Left ventricle myocardium inferior (tissue), 1 donor: ENCODE measurements around the gene CHST3. TPM values are rescaled to one million over a fixed set of nuclear protein-coding genes. Genes with fewer than 3 reads are reported as not detected.
A peak's percentile ranks its signal among the peaks of the same experiment; 100 is the strongest.

ENCODE experiments used
- DNase-seq: peaks from one replicate; pipeline ENCODE4 v3.0.0-alpha.2; 2020
- H3K27ac ChIP-seq: fragments of 200-600 bp; replicated peaks from 2 replicates; pipeline ENCODE4 v1.8.0; 2021
- H3K27me3 ChIP-seq: fragments of 200-600 bp; 2 replicates; pipeline ENCODE4 v1.8.0; 2021; ENCODE audit warnings: low read depth
- H3K36me3 ChIP-seq: fragments of 200-600 bp; 2 replicates; pipeline ENCODE4 v1.8.0; 2021
- H3K4me1 ChIP-seq: fragments of 200-600 bp; 2 replicates; pipeline ENCODE4 v1.8.0; 2021
- H3K4me3 ChIP-seq: fragments of 200-600 bp; 2 replicates; pipeline ENCODE4 v1.8.0; 2021; ENCODE audit warnings: mild to moderate bottlenecking, moderate library complexity
- H3K9me3 ChIP-seq: fragments of 200-600 bp; replicated peaks from 2 replicates; pipeline ENCODE4 v1.8.0; 2021
- intact Hi-C: fragments of 100-400 bp; cut with micrococcal nuclease; formaldehyde crosslinking; loops from one replicate; pipeline ENCODE4 v1.11.0; 2022
- total RNA-seq: library from RNA; stranded (reverse); fragmentation: NEBNext Ultra II Directional; extraction: Animal tissue kit (Norgen Biotek cat#: 25700); gene quantifications from one replicate; pipeline ENCODE4 v1.2.1, GENCODE V29; 2021
- TF ChIP-seq, protein P1 (sequence below): fragments of 200-600 bp; IDR thresholded peaks from 2 replicates; pipeline ENCODE4 v1.8.0; 2021; ENCODE audit warnings: antibody characterized with exemption, mild to moderate bottlenecking, borderline replicate concordance
- donor health status: DM: no; HTN: yes; CAD: no; lungs with severe emphysema.

Gene CHST3
- total RNA-seq, 1 donor from 2014 or later: 18.0 TPM

DNA sequence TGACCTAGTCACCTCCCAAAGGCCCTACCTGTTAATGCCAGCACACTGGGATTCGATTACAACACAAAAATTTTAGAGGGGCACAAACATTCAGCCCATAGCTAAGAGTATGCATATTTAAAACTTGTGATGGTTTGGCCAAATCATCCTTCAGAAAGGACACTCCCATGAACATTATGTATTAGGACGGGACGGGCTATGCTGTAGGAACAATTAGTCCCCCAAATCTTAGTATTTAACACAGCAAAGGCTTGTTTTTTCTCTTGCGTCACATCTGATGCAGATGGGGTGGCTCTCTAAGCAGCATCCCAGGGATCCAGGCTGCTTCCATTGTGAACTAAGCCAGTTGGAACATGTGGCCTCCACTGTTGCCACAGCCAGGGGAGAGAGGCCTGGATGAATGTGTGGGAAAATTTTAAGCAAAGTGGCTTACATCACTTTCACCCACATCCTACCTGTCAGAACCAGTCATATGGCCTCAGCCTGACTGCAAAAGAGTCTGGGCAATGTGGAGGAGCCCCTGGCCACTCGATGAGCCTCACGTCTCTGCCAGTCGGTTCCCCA, 26.6 kb downstream of the CHST3 start:
- H3K4me1 ChIP-seq: peaks cover 58% of the 10 kb centered on the region
- no peak for DNase-seq

GRCh38 chr10:71995449-71995848, 31.3 kb downstream of the CHST3 start:
- intact Hi-C loops: no loop called here
- no peak overlapping the region for H3K4me3 ChIP-seq
- TF ChIP-seq, protein P1, sequence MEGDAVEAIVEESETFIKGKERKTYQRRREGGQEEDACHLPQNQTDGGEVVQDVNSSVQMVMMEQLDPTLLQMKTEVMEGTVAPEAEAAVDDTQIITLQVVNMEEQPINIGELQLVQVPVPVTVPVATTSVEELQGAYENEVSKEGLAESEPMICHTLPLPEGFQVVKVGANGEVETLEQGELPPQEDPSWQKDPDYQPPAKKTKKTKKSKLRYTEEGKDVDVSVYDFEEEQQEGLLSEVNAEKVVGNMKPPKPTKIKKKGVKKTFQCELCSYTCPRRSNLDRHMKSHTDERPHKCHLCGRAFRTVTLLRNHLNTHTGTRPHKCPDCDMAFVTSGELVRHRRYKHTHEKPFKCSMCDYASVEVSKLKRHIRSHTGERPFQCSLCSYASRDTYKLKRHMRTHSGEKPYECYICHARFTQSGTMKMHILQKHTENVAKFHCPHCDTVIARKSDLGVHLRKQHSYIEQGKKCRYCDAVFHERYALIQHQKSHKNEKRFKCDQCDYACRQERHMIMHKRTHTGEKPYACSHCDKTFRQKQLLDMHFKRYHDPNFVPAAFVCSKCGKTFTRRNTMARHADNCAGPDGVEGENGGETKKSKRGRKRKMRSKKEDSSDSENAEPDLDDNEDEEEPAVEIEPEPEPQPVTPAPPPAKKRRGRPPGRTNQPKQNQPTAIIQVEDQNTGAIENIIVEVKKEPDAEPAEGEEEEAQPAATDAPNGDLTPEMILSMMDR: no peak
- DNase-seq: no peak
- H3K36me3 ChIP-seq: no peaks in the 10 kb centered on the region
- no peak overlapping the region for H3K27ac ChIP-seq
- H3K9me3 ChIP-seq: no peaks in the 10 kb centered on the region
- peaks cover 66% of the 10 kb centered on the region for H3K4me1 ChIP-seq
- H3K27me3 ChIP-seq: no peaks in the 10 kb centered on the region

More for the DNA sequence above, 26.6 kb downstream of the CHST3 start:
- H3K27ac ChIP-seq: no peak overlapping the region
- TF ChIP-seq, protein P1: no peak
- no peaks in the 10 kb centered on the region for H3K27me3 ChIP-seq
- no peaks in the 10 kb centered on the region for H3K9me3 ChIP-seq
- intact Hi-C loops: no loop called here
- H3K4me3 ChIP-seq: no peak overlapping the region
- no peaks in the 10 kb centered on the region for H3K36me3 ChIP-seq

DNA sequence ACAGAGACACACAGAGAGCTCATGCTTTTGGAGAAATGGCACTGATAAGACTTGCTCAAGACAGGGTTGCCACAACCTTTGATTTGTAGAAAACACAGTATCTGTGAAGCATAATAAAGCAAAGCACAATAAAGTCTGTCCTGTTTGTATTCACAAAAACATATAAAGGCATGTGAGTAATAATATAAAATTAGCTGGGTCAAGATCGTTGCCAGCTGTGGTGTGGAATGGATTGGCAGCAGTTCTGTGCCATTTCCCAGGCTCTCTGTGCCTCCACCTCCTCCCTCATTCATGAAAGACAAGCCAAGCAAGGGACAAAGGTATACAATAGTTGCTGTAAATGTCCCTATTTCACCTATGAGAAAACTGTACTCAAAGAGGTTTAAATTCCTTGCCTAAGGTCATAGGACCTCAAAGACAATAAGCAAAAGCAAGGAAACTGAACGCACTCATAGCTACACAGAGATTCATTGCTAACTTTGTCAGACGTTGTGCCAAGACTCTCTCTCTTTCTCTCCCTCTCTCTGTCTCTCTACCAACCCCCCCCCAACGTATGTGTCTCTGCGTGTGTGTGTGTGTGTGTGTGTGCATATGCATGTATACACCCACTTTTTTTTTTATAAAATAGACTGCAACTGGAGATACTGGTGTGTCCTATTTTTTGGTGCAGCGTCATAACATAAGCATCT, 31.8 kb downstream of the CHST3 start:
- no peak for DNase-seq
- intact Hi-C loops: no loop called here

DNA sequence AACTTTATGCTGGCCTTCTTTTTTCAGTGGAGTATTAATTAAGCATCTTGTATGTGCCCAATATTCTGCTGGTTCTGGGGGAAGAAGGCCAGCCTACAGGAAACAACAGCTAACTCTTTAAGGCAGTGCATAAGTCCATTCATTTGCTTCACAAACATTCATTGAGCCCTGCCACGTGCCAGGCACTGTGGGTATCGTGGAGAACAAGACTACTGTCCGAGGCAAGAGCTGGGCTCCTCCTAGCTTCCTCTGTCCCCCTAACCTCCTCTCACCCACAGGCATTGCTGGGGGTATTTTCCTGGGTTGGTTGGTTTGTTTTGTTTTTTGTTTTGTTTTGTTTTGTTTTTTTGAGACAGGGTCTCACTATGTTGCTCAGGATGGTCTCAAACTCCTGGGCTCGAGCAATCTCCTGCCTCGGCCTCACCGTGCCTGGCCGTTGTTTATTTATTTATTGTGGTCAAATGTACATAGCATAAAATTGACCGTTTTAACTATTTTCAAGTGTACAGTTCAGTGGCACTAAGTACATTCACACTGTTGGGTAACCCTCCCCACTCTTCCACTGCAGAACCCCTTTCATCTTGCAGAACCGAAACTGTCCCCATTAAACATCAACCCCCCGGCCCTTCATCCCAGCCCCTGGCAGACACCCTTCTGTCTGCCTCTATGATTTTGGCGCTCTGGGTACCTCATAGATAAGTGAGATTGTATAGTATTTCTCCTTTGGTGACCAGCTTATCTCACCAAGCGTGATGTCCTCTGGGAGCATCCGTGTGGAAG, 32.6 kb downstream of the CHST3 start:
- Histone ChIP-seq H3K4me1 (peaks cover 68% of the 10 kb centered on the region), H3K27ac (no peak overlapping the region), H3K36me3 (no peaks in the 10 kb centered on the region), H3K9me3 (no peaks in the 10 kb centered on the region), H3K27me3 (no peaks in the 10 kb centered on the region), H3K4me3 (no peak overlapping the region)
- TF ChIP-seq, protein P1: no peak
- DNase-seq: no peak
- intact Hi-C loops: no loop called here

More for the DNA sequence above, 31.8 kb downstream of the CHST3 start:
- no peak overlapping the region for H3K4me3 ChIP-seq
- peaks cover 66% of the 10 kb centered on the region for H3K4me1 ChIP-seq
- H3K27ac ChIP-seq: no peak overlapping the region
- no peaks in the 10 kb centered on the region for H3K27me3 ChIP-seq
- H3K36me3 ChIP-seq: no peaks in the 10 kb centered on the region
- no peaks in the 10 kb centered on the region for H3K9me3 ChIP-seq
- TF ChIP-seq, protein P1: no peak

DNA sequence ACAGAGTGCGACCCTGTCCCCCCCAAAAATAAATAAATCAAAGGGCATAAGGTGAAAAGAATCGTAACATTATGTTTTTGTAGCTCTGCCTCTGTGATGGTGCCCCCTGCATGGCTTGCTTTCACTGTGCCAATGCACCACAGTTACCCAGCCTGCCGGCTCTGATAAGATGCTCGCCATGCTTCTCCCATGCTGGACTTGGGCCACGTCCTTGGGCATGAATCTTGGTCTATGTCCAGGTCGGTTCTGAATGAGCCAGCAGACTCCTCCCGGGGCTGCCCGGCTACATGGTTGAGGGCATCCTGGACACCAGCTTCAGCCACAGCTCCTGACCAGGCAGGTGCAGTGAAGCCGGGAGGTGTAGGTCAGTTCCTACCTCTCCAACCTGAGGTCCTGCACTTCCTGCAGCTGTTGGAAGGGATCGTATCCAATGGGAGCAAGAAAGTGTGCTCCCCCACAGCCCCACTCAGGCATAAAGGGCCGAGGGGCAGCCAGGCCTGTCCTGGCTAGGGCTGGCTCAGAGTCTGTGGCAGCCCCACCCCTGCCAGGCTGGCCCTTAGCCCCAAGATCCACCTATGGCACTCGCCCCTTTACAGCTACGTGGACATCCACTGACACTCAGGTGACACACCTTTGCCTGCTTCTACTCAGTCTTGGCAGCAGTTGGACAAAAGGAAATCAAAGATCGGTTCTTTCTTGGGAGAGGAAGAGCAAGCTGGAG, 34.1 kb downstream of the CHST3 start:
- no peaks in the 10 kb centered on the region for H3K27me3 ChIP-seq
- intact Hi-C loops: no loop called here
- peak; percentile 76 for DNase-seq
- TF ChIP-seq, protein P1: no peak
- H3K36me3 ChIP-seq: no peaks in the 10 kb centered on the region
- H3K9me3 ChIP-seq: no peaks in the 10 kb centered on the region
- peaks cover 78% of the 10 kb centered on the region for H3K4me1 ChIP-seq
- H3K27ac ChIP-seq: peak overlapping the region; percentile 89
- no peak overlapping the region for H3K4me3 ChIP-seq
